Endothelial cell of umbilical vein (primary cell): ENCODE data around the gene CSNK1D. TPM values are rescaled to one million over a fixed set of nuclear protein-coding genes. Genes with fewer than 3 reads are reported as not detected.

Experiments
- BruUV-seq: library from RNA; stranded (reverse); fragments of 400-500 nt; replicated peaks from 2 replicates; lab custom pipeline; 2021; lab: Mats Ljungman, UMichigan
- CTCF ChIA-PET: fragments of 300-600, 350-600 bp; sonication (Branson Sonifier 250); formaldehyde crosslinking; loops from one replicate; lab custom pipeline; 2021; ENCODE audit warnings: antibody characterized with exemption, inconsistent platforms; lab: Charles Lee
- POLR2A ChIA-PET: fragments of 300-600, 350-600 bp; sonication (Branson Sonifier 250); formaldehyde crosslinking; loops from one replicate; lab custom pipeline; 2021; ENCODE audit warnings: antibody characterized with exemption, inconsistent platforms; lab: Charles Lee
- DNase-seq: peaks from one replicate; pipeline ENCODE4 v3.0.0-alpha.2; 2011; ENCODE audit warnings: low read depth, low spot score
- FAIRE-seq: peaks from 2 replicates; lab custom pipeline; 2011; peaks lifted over from hg19 to GRCh38; lab: Jason Lieb, UNC
- H2AFZ ChIP-seq: 2 replicates; pipeline ENCODE4 v1.6.0; 2012; ENCODE audit warnings: low read depth, low read length, control low read depth, inconsistent platforms
- H3K27ac ChIP-seq: 2 replicates; pipeline ENCODE4 v1.5.1; 2011; ENCODE audit warnings: low read depth, mild to moderate bottlenecking, control low read depth, low read length, moderate library complexity; ENCODE audit not compliant: insufficient read depth
- H3K27me3 ChIP-seq, 2 experiments: 2 replicates each; pipeline versions ENCODE4 v1.6.0 to v1.6.1; 2011; ENCODE audit warnings: low read length in 2 of 2, mixed read lengths in 1 of 2; ENCODE audit not compliant: control insufficient read depth in 2 of 2, insufficient read depth in 2 of 2
- H3K36me3 ChIP-seq, 2 experiments: 2 replicates in 1 of 2; 3 replicates in 1 of 2; pipeline ENCODE4 v1.5.1; 2011; ENCODE audit warnings: low read length in 2 of 2, mild to moderate bottlenecking in 1 of 2, moderate library complexity in 1 of 2; ENCODE audit not compliant: control insufficient read depth in 2 of 2, insufficient read depth in 2 of 2; ENCODE audit errors: extremely low read depth in 1 of 2
- H3K4me1 ChIP-seq: 3 replicates; pipeline ENCODE4 v1.5.1; 2011; ENCODE audit warnings: mild to moderate bottlenecking, low read length; ENCODE audit not compliant: control insufficient read depth, insufficient read depth; ENCODE audit errors: extremely low read depth
- H3K4me2 ChIP-seq: 2 replicates; pipeline ENCODE4 v1.6.1; 2011; ENCODE audit warnings: low read length, control low read depth, mixed read lengths; ENCODE audit not compliant: insufficient read depth
- H3K4me3 ChIP-seq, 3 experiments: fragments of 200-600 bp in 1 of 3; sonication (generic), shearing (Covaris generic) in 1 of 3; replicated peaks in 1 of 3; 2 replicates each; pipeline ENCODE4 v1.5.1; 2011 to 2016; ENCODE audit warnings: control low read depth in 3 of 3, low read length in 3 of 3, mild to moderate bottlenecking in 2 of 3, inconsistent platforms in 1 of 3, low read depth in 1 of 3, moderate library complexity in 1 of 3; ENCODE audit not compliant: insufficient read depth in 1 of 3
- H3K79me2 ChIP-seq: 2 replicates; pipeline ENCODE4 v1.6.0; 2012; ENCODE audit warnings: low read length, inconsistent platforms; ENCODE audit not compliant: control insufficient read depth, insufficient read depth
- H3K9ac ChIP-seq: replicated peaks from 2 replicates; pipeline ENCODE3; 2011; ENCODE audit warnings: low read length, control low read depth; ENCODE audit not compliant: insufficient read depth; ENCODE audit errors: extremely low read depth
- H3K9me1 ChIP-seq: replicated peaks from 3 replicates; pipeline ENCODE4 v1.6.0; 2011; ENCODE audit warnings: mild to moderate bottlenecking, low read length; ENCODE audit not compliant: control insufficient read depth, insufficient read depth; ENCODE audit errors: extremely low read depth
- H3K9me3 ChIP-seq: replicated peaks from 2 replicates; pipeline ENCODE4 v1.5.1; 2012; ENCODE audit warnings: low read length, inconsistent platforms; ENCODE audit not compliant: control insufficient read depth, insufficient read depth
- H4K20me1 ChIP-seq: replicated peaks from 2 replicates; pipeline ENCODE3; 2011; ENCODE audit warnings: mild to moderate bottlenecking, low read length; ENCODE audit not compliant: control insufficient read depth, insufficient read depth; ENCODE audit errors: extremely low read depth
- FOS ChIP-seq: IDR thresholded peaks from 2 replicates; pipeline ENCODE4 v1.6.1; 2011; ENCODE audit warnings: mild to moderate bottlenecking, low read length, moderate library complexity, borderline replicate concordance; ENCODE audit not compliant: insufficient read depth
- JUN ChIP-seq: IDR thresholded peaks from 2 replicates; pipeline ENCODE4 v1.6.1; 2011; ENCODE audit warnings: borderline replicate concordance, low read depth; ENCODE audit not compliant: insufficient read length, insufficient read depth
- MAX ChIP-seq: IDR thresholded peaks from 2 replicates; pipeline ENCODE4 v1.6.1; 2011; ENCODE audit not compliant: insufficient read depth, insufficient read length
- MYC ChIP-seq: IDR thresholded peaks from one replicate; pipeline ENCODE4 v1.6.1; 2011; ENCODE audit warnings: mild to moderate bottlenecking, low read depth, low read length
- POLR2A ChIP-seq: IDR thresholded peaks from 2 replicates; pipeline ENCODE4 v1.6.1; 2012; ENCODE audit warnings: low read depth, mild to moderate bottlenecking, control low read depth, low read length
- POLR2AphosphoS5 ChIP-seq: IDR thresholded peaks from 2 replicates; pipeline ENCODE4 v1.6.1; 2012; ENCODE audit warnings: low read depth, mild to moderate bottlenecking, control low read depth, low read length, moderate library complexity; ENCODE audit not compliant: insufficient read depth
- dilution Hi-C: fragments of 300-500 bp; cut with MboI; formaldehyde crosslinking; loops from one replicate; pipeline ENCODE4 v1.15.0; 2019; ENCODE audit warnings: low sequenced_read_pairs; ENCODE audit not compliant: extremely low pct_ligation_motif_present
- intact Hi-C: fragments of 100-400 bp; cut with micrococcal nuclease; formaldehyde crosslinking; loops from one replicate; pipeline ENCODE4 v1.10.0; 2022
- polyA plus RNA-seq, 4 experiments: library from polyadenylated mRNA; depleted of rRNA in 3 of 4; stranded (reverse) in 3 of 4; unstranded in 1 of 4; fragments of >200 nt; gene quantifications; 2 replicates each; pipeline versions ENCODE4 v1.2.1 to v1.2.3, GENCODE V29; 2011 to 2012; ENCODE audit warnings: missing spikeins in 1 of 4
- total RNA-seq: library from RNA; stranded (reverse); gene quantifications from 2 replicates; pipeline ENCODE4 v1.2.3, GENCODE V29; 2021
- TF ChIP-seq, protein P1 (sequence below), 2 donors: IDR thresholded peaks; 1 replicate in 1 of 2; 2 replicates in 1 of 2; pipeline ENCODE4 v1.5.1; 2011; ENCODE audit warnings: low read length in 2 of 2, mild to moderate bottlenecking in 2 of 2, moderate library complexity in 2 of 2, control low read depth in 1 of 2, inconsistent platforms in 1 of 2, low read depth in 1 of 2; ENCODE audit not compliant: insufficient read depth in 1 of 2; ENCODE audit errors: extremely low read depth in 1 of 2

Gene CSNK1D
- total and polyA plus RNA-seq, 2 donors (not counting 3 experiments of a cell fraction or from before 2014, with no cell fraction given): 127 to 155 TPM

GRCh38 chr17:82297714-82298537 lies 24.4 kb upstream of the CSNK1D start:
- Histone ChIP-seq H3K27ac (peak overlapping the region; percentile 93), H3K9me1 (no peaks in the 10 kb centered on the region), H3K27me3 (no peaks in the 10 kb centered on the region), H3K36me3 (no peaks in the 10 kb centered on the region), H3K79me2 (no peaks in the 10 kb centered on the region), H2AFZ (peak overlapping the region; percentile 38), H3K4me1 (peaks cover 41% of the 10 kb centered on the region), H3K9ac (peak overlapping the region; percentile 92), H4K20me1 (no peaks in the 10 kb centered on the region), H3K9me3 (no peaks in the 10 kb centered on the region), H3K4me2 (peak overlapping the region; percentile 69), H3K4me3 (peak overlapping the region in 2 of 3 experiments; percentile 32 to 43)
- FAIRE-seq (peak; percentile 99), DNase-seq (peak; percentile 84)
- BruUV-seq: TSS peak; percentile 16
- POLR2A ChIA-PET: interaction anchor here (1.2 to 1.5 kb wide), 2 partner anchors 25 to 62 kb away, joined by 3 read pairs; partner anchors contain the start of gene CSNK1D
- TF ChIP-seq MYC: peak; percentile 19
- TF ChIP-seq, protein P1, sequence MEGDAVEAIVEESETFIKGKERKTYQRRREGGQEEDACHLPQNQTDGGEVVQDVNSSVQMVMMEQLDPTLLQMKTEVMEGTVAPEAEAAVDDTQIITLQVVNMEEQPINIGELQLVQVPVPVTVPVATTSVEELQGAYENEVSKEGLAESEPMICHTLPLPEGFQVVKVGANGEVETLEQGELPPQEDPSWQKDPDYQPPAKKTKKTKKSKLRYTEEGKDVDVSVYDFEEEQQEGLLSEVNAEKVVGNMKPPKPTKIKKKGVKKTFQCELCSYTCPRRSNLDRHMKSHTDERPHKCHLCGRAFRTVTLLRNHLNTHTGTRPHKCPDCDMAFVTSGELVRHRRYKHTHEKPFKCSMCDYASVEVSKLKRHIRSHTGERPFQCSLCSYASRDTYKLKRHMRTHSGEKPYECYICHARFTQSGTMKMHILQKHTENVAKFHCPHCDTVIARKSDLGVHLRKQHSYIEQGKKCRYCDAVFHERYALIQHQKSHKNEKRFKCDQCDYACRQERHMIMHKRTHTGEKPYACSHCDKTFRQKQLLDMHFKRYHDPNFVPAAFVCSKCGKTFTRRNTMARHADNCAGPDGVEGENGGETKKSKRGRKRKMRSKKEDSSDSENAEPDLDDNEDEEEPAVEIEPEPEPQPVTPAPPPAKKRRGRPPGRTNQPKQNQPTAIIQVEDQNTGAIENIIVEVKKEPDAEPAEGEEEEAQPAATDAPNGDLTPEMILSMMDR (IDR thresholded peaks at IDR 0.05; ENCODE audit: extremely low read depth in 1 of 2, insufficient read depth in 1 of 2, low read depth in 1 of 2, low read length in 2 of 2): no peak
- no peak for TF ChIP-seq MAX
- TF ChIP-seq JUN: peak; percentile 20
- TF ChIP-seq POLR2AphosphoS5: peak; percentile 84
- TF ChIP-seq POLR2A: peak; percentile 73
- TF ChIP-seq FOS: peak; percentile 50
- dilution Hi-C loops: no loop called here
- CTCF ChIA-PET: interaction anchor here (0.9 to 4.4 kb wide), 13 partner anchors 19 to 268 kb away, joined by 3 to 26 read pairs (median 4); partner anchors contain the start of genes CD7, OGFOD3 and SECTM1
- intact Hi-C loops: loop anchor here (2.0 to 5.0 kb wide), 3 partner anchors 39 to 119 kb away; partner anchors contain the start of genes HEXD and OGFOD3
